ENCODE measurements around the gene PLXND1. TPM values are rescaled to one million over a fixed set of nuclear protein-coding genes. Genes with fewer than 3 reads are reported as not detected.

PLXND1 gene
- total RNA-seq, 1 experiment from 2014 or later = 28.5 TPM

- DNase-seq (ENCODE audit: low read depth) = no peak
Observed at GRCh38 chr3:129629011-129629410, 22.5 kb upstream of the PLXND1 start.

DNA sequence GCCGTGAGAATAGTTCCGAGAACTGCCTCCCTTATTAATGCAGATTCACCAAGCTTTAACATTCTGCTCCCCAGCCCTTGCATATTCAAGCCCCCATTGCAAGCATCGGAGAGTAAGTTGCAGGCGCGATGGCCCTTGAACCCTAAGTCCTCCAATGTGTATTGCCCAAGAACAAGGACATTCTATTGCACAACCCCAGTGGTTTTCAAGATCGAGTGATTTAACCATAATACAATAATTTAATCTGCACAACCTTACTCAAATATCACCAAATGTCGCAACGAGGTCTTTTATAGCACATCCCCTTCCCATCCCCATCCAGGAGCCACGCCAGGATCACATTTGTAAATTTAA lies 21.7 kb upstream of the PLXND1 start:
- DNase-seq (ENCODE audit: low read depth) = no peak

- no peak for DNase-seq (ENCODE audit: low read depth)
Observed at GRCh38 chr3:129627350-129628168, 21.1 kb upstream of the PLXND1 start.

GRCh38 chr3:129626744-129627349 lies 20.4 kb upstream of the PLXND1 start:
- DNase-seq (ENCODE audit: low read depth) = no peak

GRCh38 chr3:129625072-129625874 lies 18.8 kb upstream of the PLXND1 start:
- DNase-seq (ENCODE audit: low read depth) = no peak

DNA sequence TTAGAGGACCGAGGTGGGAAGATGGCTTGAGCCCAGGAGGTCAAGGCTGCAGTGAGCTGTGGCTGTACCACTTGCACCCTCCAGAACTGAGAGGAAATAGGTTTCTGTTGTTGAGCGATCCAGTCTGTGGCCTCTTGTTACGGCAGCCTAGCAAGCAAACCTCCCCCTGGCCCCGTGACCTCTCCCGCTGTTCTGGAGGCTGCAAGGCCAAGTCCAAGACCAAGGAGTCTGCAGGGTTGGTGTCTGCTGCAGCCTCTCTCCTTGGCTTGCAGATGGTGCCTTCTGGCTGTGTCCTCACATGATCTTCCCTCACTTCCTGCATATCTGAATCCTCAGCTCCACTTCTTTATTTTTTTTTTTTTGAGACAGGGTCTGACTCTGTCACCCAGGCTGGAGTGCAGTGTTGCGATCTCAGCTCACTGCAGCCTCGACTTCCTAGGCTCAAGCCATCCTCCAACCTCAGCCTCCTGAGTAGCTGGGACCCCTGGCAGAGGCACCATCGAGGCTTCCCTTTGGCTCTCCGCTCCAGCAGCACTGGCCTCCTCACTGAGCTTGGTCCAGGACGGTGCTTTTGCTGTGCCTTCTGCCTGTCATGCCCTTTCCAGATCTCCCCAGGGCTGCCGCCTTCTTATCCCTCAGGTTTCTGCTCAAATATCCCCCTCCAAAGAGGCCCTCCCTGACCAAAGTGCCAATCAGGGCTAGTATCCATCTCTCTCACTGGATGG lies 18.0 kb upstream of the PLXND1 start:
- no peak for DNase-seq (ENCODE audit: low read depth)

DNA sequence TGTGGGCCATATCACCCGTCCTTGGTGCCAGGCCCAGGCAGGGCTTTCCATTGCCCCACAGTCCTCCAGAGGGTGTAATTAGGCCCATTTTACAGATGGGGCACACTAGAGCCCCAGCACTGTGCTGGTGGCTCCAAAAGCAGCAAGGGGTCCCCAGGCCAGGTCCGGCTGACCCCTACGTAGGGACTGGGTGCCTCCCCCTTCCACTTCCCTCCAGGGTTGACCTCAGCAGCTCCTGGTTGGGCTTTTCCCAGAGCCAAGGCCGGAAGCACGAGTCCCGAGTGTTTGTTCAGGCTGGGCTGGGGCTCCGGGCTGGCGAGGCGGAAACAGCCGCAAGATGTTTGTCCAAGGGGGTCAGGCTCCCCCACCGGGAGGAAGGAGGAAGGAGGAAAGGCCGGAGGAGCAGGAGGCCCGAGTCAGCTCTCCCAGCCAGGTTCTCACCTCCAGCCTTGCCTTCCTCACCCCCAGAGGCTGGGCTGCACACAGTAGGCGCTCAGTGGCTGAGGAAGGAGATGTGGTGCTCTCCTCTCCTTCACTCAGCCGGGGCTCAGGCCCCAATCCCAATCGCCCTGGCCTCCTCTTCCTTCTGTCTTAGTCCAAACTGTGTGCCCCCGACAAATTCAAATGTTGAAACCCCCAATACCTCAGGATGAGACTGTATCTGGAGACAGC lies 17.1 kb upstream of the PLXND1 start:
- DNase-seq (ENCODE audit: low read depth) = no peak

DNA sequence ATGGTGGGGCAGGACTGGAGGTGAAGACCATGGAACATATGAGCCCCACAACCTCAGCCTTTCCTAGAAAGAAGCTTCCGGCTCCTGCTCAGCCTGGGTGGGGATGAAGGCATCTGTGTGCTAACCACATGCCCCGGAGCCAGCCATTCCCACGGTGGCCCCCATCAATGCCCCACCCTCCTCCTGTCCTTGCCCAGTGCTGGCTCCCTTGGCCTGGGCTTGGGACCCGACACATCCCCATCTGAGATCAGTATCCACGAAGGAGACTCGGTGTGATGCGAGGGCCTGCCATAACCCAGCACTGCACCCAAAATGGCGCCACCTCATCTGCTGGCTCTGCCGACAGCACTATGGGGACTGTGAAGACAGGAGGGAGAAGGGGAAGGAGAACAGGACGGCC lies 16.5 kb upstream of the PLXND1 start:
- no peak for DNase-seq (ENCODE audit: low read depth)

DNA sequence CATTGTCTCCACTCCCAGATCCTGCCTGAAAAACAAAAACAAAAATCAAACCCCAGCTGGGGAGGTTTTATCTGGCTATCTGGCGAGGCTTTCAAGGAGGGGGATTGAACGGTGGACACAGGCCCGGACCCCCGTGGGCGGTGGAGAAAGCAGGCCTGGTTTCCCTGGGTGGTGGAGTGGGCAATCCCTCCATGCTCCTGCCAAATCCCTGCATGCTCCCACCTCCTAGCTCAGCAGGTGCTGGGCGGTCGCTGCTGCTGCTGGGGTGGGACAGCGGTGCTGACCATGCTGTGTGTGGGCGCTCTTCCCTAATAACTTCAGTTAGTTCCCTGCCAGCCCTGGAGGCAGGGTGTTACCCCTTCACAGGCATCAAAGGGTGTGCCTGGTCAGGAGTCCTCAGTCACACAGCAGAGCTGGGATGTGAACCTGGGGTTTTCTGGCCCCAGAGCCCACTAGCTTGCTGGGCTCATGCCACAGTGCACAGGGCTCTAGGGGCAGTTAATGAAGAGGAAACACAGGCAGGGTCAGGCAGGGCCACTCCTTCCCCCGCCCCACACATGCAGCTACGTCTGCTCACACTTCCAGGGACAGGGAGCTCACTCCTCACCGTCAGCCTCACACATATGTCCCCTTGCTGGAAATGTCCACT lies 15.9 kb upstream of the PLXND1 start:
- DNase-seq (ENCODE audit: low read depth) = no peak

DNA sequence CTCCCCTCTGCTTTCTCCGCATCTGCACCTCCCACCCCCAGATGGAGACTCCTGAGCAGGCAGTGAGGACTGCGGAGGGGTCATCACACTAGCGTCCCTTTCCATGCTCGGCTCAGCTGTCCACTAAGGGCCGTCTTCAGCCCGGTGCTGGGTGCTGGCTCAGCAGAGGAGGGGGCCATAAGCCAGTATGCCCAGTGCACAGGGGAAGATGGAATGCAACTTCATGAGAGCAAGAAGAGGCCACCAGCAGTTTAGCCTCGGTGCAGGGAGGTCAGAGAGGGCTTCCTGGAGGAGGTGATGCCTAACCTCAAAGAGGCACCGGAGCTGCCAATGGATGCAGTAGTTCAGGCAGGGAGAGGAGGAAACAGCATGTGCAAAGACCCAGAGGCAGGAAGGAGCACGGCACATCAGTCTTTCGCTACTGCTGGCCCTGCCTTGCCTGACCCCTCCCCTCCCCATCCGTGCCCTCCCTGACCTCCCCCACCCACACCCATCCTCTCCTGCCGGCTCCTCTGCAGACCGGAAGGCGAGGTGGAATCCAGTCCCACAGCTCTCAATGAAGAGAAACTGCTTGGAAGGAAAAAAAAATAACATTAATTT lies 15.2 kb upstream of the PLXND1 start:
- DNase-seq (ENCODE audit: low read depth) = no peak

- no peak for DNase-seq (ENCODE audit: low read depth)
Observed at GRCh38 chr3:129620828-129621559, 14.5 kb upstream of the PLXND1 start.

DNA sequence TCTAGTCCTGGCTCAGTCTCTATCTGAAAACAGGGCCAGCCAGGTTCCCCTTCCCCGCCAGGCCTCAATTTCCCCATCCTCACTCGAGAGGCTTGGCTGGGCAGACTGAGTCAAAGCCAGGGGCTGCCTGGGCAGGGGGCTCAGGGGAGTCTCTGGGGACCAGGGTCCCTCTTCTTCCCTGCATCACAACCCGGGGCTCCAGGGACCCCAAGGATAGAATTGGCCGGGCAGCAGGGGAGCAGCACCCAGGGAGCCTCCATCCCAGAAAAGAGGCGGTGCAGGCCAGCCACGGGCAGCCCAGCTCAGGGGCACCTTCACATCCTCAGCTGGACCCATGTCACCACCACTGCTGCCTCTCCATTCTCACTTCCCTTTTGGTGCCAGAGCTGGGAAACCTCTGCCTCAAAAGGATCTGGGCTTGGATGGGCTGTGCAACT lies 13.3 kb upstream of the PLXND1 start:
- no peak for DNase-seq (ENCODE audit: low read depth)

- DNase-seq (ENCODE audit: low read depth) = no peak
Observed at GRCh38 chr3:129618901-129619671, 12.6 kb upstream of the PLXND1 start.

GRCh38 chr3:129618186-129618820 lies 11.8 kb upstream of the PLXND1 start:
- no peak for DNase-seq (ENCODE audit: low read depth)

- no peak for DNase-seq (ENCODE audit: low read depth)
Observed at GRCh38 chr3:129617381-129618185, 11.1 kb upstream of the PLXND1 start.

GRCh38 chr3:129616713-129617112 lies 10.2 kb upstream of the PLXND1 start:
- no peak for DNase-seq (ENCODE audit: low read depth)

GRCh38 chr3:129616291-129616690 lies 9.8 kb upstream of the PLXND1 start:
- DNase-seq (ENCODE audit: low read depth) = no peak

Data from HT1080 (cell line).